ENCODE data around the gene TP73. TPM values are rescaled to one million over a fixed set of nuclear protein-coding genes. Genes with fewer than 3 reads are reported as not detected.

TP73 gene
- total and polyA plus RNA-seq, 2 donors from 2014 or later = 0.54 TPM; not detected in 1

GRCh38 chr1:3783651-3784474 lies 131.5 kb downstream of the TP73 start:
- intact Hi-C loops (cut with DNase I) = no loop called here
- Histone ChIP-seq H3K36me3 (ENCODE audit: control insufficient read depth in 2 of 3, insufficient read depth in 3 of 3, low read length in 3 of 3) (peaks cover 8 to 42% (median 34%) of the 10 kb centered on the region in 3 donors), H3K9ac (ENCODE audit: low read length in 3 of 3) (no peak overlapping the region), H3K27ac (ENCODE audit: low read depth in 2 of 2, low read length in 2 of 2) (no peak overlapping the region), H3K9me3 (ENCODE audit: control insufficient read depth in 2 of 3, insufficient read depth in 1 of 3, low read length in 3 of 3) (no peaks in the 10 kb centered on the region), H3K4me1 (ENCODE audit: control insufficient read depth in 2 of 3, insufficient read depth in 2 of 3, low read depth in 1 of 3, low read length in 3 of 3) (no peaks in the 10 kb centered on the region), H3K4me3 (ENCODE audit: low read length in 3 of 3) (no peak overlapping the region), H3K27me3 (ENCODE audit: control insufficient read depth, insufficient read depth, low read length) (no peaks in the 10 kb centered on the region)
- FAIRE-seq (no peak), DNase-seq (peak in 1 of 5 donors; percentile 59)
- TF ChIP-seq CTCF (IDR thresholded peaks at IDR 0.05; ENCODE audit: borderline replicate concordance, extremely low read depth, insufficient read depth) = no peak

GRCh38 chr1:3785045-3785444 lies 132.7 kb downstream of the TP73 start:
- no peaks in the 10 kb centered on the region for H3K9me3 ChIP-seq (ENCODE audit: control insufficient read depth in 2 of 3, insufficient read depth in 1 of 3, low read length in 3 of 3)
- no peak for TF ChIP-seq CTCF (IDR thresholded peaks at IDR 0.05; ENCODE audit: borderline replicate concordance, extremely low read depth, insufficient read depth)
- no peaks in the 10 kb centered on the region for H3K4me1 ChIP-seq (ENCODE audit: control insufficient read depth in 2 of 3, insufficient read depth in 2 of 3, low read depth in 1 of 3, low read length in 3 of 3)
- intact Hi-C loops (cut with DNase I) = no loop called here
- peaks cover 5 to 37% (median 26%) of the 10 kb centered on the region in 3 donors for H3K36me3 ChIP-seq (ENCODE audit: control insufficient read depth in 2 of 3, insufficient read depth in 3 of 3, low read length in 3 of 3)
- FAIRE-seq (no peak), DNase-seq (peak in 1 of 5 donors; percentile 72)
- H3K4me3 ChIP-seq (ENCODE audit: low read length in 3 of 3) = no peak overlapping the region
- H3K9ac ChIP-seq (ENCODE audit: low read length in 3 of 3) = no peak overlapping the region
- no peaks in the 10 kb centered on the region for H3K27me3 ChIP-seq (ENCODE audit: control insufficient read depth, insufficient read depth, low read length)
- no peak overlapping the region for H3K27ac ChIP-seq (ENCODE audit: low read depth in 2 of 2, low read length in 2 of 2)

GRCh38 chr1:3785456-3786157 lies 133.3 kb downstream of the TP73 start:
- Histone ChIP-seq H3K4me3 (ENCODE audit: low read length in 3 of 3) (no peak overlapping the region), H3K9me3 (ENCODE audit: control insufficient read depth in 2 of 3, insufficient read depth in 1 of 3, low read length in 3 of 3) (no peaks in the 10 kb centered on the region), H3K9ac (ENCODE audit: low read length in 3 of 3) (no peak overlapping the region), H3K27me3 (ENCODE audit: control insufficient read depth, insufficient read depth, low read length) (no peaks in the 10 kb centered on the region), H3K4me1 (ENCODE audit: control insufficient read depth in 2 of 3, insufficient read depth in 2 of 3, low read depth in 1 of 3, low read length in 3 of 3) (peaks cover 0 to 2% (median 0%) of the 10 kb centered on the region in 3 donors), H3K27ac (ENCODE audit: low read depth in 2 of 2, low read length in 2 of 2) (no peak overlapping the region), H3K36me3 (ENCODE audit: control insufficient read depth in 2 of 3, insufficient read depth in 3 of 3, low read length in 3 of 3) (peaks cover 2 to 32% (median 22%) of the 10 kb centered on the region in 3 donors)
- no peak for DNase-seq
- peak; percentile 18 for TF ChIP-seq CTCF (IDR thresholded peaks at IDR 0.05; ENCODE audit: borderline replicate concordance, extremely low read depth, insufficient read depth)
- FAIRE-seq = no peak
- intact Hi-C loops (cut with DNase I) = no loop called here

Other genes with a start within 250 kb of the TP73 start
- gene ARHGEF16, start 197.9 kb upstream of the TP73 start, total RNA-seq = 39.3 TPM
- 15.5 TPM for gene ARHGEF16, start 197.9 kb upstream of the TP73 start, polyA plus RNA-seq (ENCODE audit: insufficient read depth, low read depth, low replicate concordance)
- 10.9 TPM for gene MEGF6, start 41.0 kb upstream of the TP73 start, total RNA-seq
- 2.8 TPM for gene MEGF6, start 41.0 kb upstream of the TP73 start, polyA plus RNA-seq (ENCODE audit: insufficient read depth, low read depth, low replicate concordance)
- 37.1 TPM for gene TPRG1L, start 27.5 kb upstream of the TP73 start, total RNA-seq
- gene TPRG1L, start 27.5 kb upstream of the TP73 start, polyA plus RNA-seq (ENCODE audit: insufficient read depth, low read depth, low replicate concordance) = 72.4 TPM
- 18.4 TPM for gene WRAP73, start 2.4 kb upstream of the TP73 start, total RNA-seq
- gene WRAP73, start 2.4 kb upstream of the TP73 start, polyA plus RNA-seq (ENCODE audit: insufficient read depth, low read depth, low replicate concordance) = 19.6 TPM
- not detected for gene CCDC27, start 99.9 kb downstream of the TP73 start, total RNA-seq
- not detected for gene CCDC27, start 99.9 kb downstream of the TP73 start, polyA plus RNA-seq (ENCODE audit: insufficient read depth, low read depth, low replicate concordance)
- gene SMIM1, start 120.2 kb downstream of the TP73 start, total RNA-seq = 7.0 TPM
- gene SMIM1, start 120.2 kb downstream of the TP73 start, polyA plus RNA-seq (ENCODE audit: insufficient read depth, low read depth, low replicate concordance) = 49.5 TPM
- 42.4 TPM for gene LRRC47, start 144.0 kb downstream of the TP73 start, total RNA-seq
- gene LRRC47, start 144.0 kb downstream of the TP73 start, polyA plus RNA-seq (ENCODE audit: insufficient read depth, low read depth, low replicate concordance) = 28.8 TPM
- 51.2 TPM for gene CEP104, start 204.7 kb downstream of the TP73 start, total RNA-seq
- gene CEP104, start 204.7 kb downstream of the TP73 start, polyA plus RNA-seq (ENCODE audit: insufficient read depth, low read depth, low replicate concordance) = 11.1 TPM
- gene DFFB, start 205.0 kb downstream of the TP73 start, total RNA-seq = 8.2 TPM
- gene DFFB, start 205.0 kb downstream of the TP73 start, polyA plus RNA-seq (ENCODE audit: insufficient read depth, low read depth, low replicate concordance) = 5.6 TPM
- 16.8 TPM for gene C1orf174, start 247.8 kb downstream of the TP73 start, total RNA-seq
- 15.9 TPM for gene C1orf174, start 247.8 kb downstream of the TP73 start, polyA plus RNA-seq (ENCODE audit: insufficient read depth, low read depth, low replicate concordance)

Measured in kidney (tissue), 14 donors.